Neuronal stem cell (in vitro differentiated cells): ENCODE results near the gene KRT16.

Source experiments
- DNase-seq: peaks from one replicate; pipeline ENCODE4 v3.0.0-alpha.2; 2013; ENCODE audit warnings: low spot score
- H2AFZ ChIP-seq: one replicate; pipeline ENCODE4 v1.6.1; 2013; ENCODE audit warnings: mild to moderate bottlenecking, low read length, inconsistent platforms
- H2AK5ac ChIP-seq: 2 replicates; pipeline ENCODE4 v1.6.1; 2013; ENCODE audit warnings: low read depth, mild to moderate bottlenecking, inconsistent platforms, low read length, moderate library complexity, mixed read lengths
- H2BK120ac ChIP-seq: 2 replicates; pipeline ENCODE4 v1.6.1; 2013; ENCODE audit warnings: low read depth, mild to moderate bottlenecking, inconsistent platforms, low read length, moderate library complexity, mixed read lengths
- H2BK12ac ChIP-seq: one replicate; pipeline ENCODE4 v1.6.1; 2013; ENCODE audit warnings: low read length, inconsistent platforms
- H2BK15ac ChIP-seq: 2 replicates; pipeline ENCODE4 v1.6.1; 2013; ENCODE audit warnings: mild to moderate bottlenecking, low read length, inconsistent platforms, mixed read lengths
- H2BK5ac ChIP-seq: one replicate; pipeline ENCODE4 v1.6.1; 2013; ENCODE audit warnings: inconsistent platforms, mild to moderate bottlenecking, low read length, moderate library complexity
- H3K14ac ChIP-seq: one replicate; pipeline ENCODE4 v1.6.1; 2013; ENCODE audit warnings: low read length, inconsistent platforms
- H3K18ac ChIP-seq: 2 replicates; pipeline ENCODE4 v1.6.1; 2013; ENCODE audit warnings: low read length, inconsistent platforms
- H3K23ac ChIP-seq: 2 replicates; pipeline ENCODE4 v1.6.1; 2013; ENCODE audit warnings: low read depth, mild to moderate bottlenecking, mixed read lengths, low read length, inconsistent platforms; ENCODE audit not compliant: poor library complexity
- H3K27ac ChIP-seq: replicated peaks from 3 replicates; pipeline ENCODE4 v1.5.1; 2013; ENCODE audit warnings: low read length, inconsistent platforms
- H3K27me3 ChIP-seq, 3 experiments: 2 replicates each; pipeline ENCODE4 v1.6.1; 2013; ENCODE audit warnings: low read length in 3 of 3, mild to moderate bottlenecking in 2 of 3, inconsistent platforms in 1 of 3, low read depth in 1 of 3, mixed read lengths in 1 of 3, moderate library complexity in 1 of 3; ENCODE audit not compliant: control insufficient read depth in 3 of 3, insufficient read depth in 3 of 3
- H3K36me3 ChIP-seq, 2 donors: replicated peaks in 1 of 2; 2 replicates each; pipeline ENCODE4 v1.6.1; 2013; ENCODE audit warnings: low read length in 2 of 2; ENCODE audit not compliant: control insufficient read depth in 2 of 2, insufficient read depth in 2 of 2
- H3K4ac ChIP-seq: 2 replicates; pipeline ENCODE4 v1.6.1; 2013; ENCODE audit warnings: inconsistent platforms, mild to moderate bottlenecking, low read length, moderate library complexity
- H3K4me1 ChIP-seq, 2 donors: 1 replicate in 1 of 2; 2 replicates in 1 of 2; pipeline ENCODE4 v1.6.1; 2013; ENCODE audit warnings: low read length in 2 of 2, low read depth in 1 of 2; ENCODE audit not compliant: control insufficient read depth in 2 of 2, insufficient read depth in 1 of 2
- H3K4me2 ChIP-seq: one replicate; pipeline ENCODE4 v1.6.1; 2013; ENCODE audit warnings: mild to moderate bottlenecking, low read length, inconsistent platforms; ENCODE audit not compliant: insufficient read depth, poor library complexity, severe bottlenecking
- H3K4me3 ChIP-seq, 2 donors: 2 replicates each; pipeline ENCODE4 v1.5.1; 2013; ENCODE audit warnings: low read length in 2 of 2, mild to moderate bottlenecking in 2 of 2, inconsistent platforms in 1 of 2, moderate library complexity in 1 of 2
- H3K79me1 ChIP-seq: one replicate; pipeline ENCODE4 v1.6.1; 2013; ENCODE audit warnings: low read depth, mild to moderate bottlenecking, inconsistent platforms, low read length, moderate library complexity
- H3K9ac ChIP-seq: one replicate; pipeline ENCODE4 v1.6.1; 2013; ENCODE audit warnings: mild to moderate bottlenecking, low read depth, low read length, inconsistent platforms; ENCODE audit not compliant: poor library complexity
- H3K9me3 ChIP-seq, 2 donors: replicated peaks in 1 of 2; 2 replicates each; pipeline versions ENCODE3 to v1.6.1; 2013; ENCODE audit warnings: low read length in 2 of 2, mild to moderate bottlenecking in 2 of 2, inconsistent platforms in 1 of 2, low read depth in 1 of 2, mixed read lengths in 1 of 2, moderate library complexity in 1 of 2; ENCODE audit not compliant: control insufficient read depth in 2 of 2, insufficient read depth in 1 of 2
- H4K8ac ChIP-seq: one replicate; pipeline ENCODE4 v1.6.1; 2013; ENCODE audit warnings: low read depth, mild to moderate bottlenecking, inconsistent platforms, low read length, moderate library complexity
- H4K91ac ChIP-seq: one replicate; pipeline ENCODE4 v1.6.1; 2013; ENCODE audit warnings: low read length, low read depth, mild to moderate bottlenecking, inconsistent platforms; ENCODE audit not compliant: poor library complexity
- WGBS, 2 donors: extraction: QIAGEN DNeasy Blood & Tissue Kit; methylation state at CpG; one replicate each; pipeline ENCODE4 v1.1.7; 2013; ENCODE audit warnings: missing lambda C conversion rate in 2 of 2, mixed read lengths in 1 of 2; ENCODE audit not compliant: insufficient read length in 2 of 2, insufficient replicate concordance in 1 of 2; ENCODE audit errors: extremely low coverage in 2 of 2; 5-methylcytosine and 5-hydroxymethylcytosine counted together

The KRT16 gene

GRCh38 chr17:41561554-41561953 lies 51.0 kb downstream of the KRT16 start:
- H2AK5ac ChIP-seq, result no peak overlapping the region
- WGBS, 2 donors, result no CpG with 5 or more reads among the region's 6 CpGs

More at GRCh38 chr17:41561554-41561953, 51.0 kb downstream of the KRT16 start:
- no peak overlapping the region for H3K14ac ChIP-seq
- H2BK5ac ChIP-seq, result no peak overlapping the region
- H3K4ac ChIP-seq, result no peak overlapping the region
- no peak overlapping the region for H2BK15ac ChIP-seq
- no peak overlapping the region for H3K23ac ChIP-seq
- no peaks in the 10 kb centered on the region for H3K36me3 ChIP-seq
- no peaks in the 10 kb centered on the region for H3K79me1 ChIP-seq
- no peak overlapping the region for H2BK12ac ChIP-seq
- H2AFZ ChIP-seq, result no peak overlapping the region
- no peak overlapping the region for H3K9ac ChIP-seq
- no peak overlapping the region for H4K8ac ChIP-seq
- H2BK120ac ChIP-seq, result no peak overlapping the region
- H3K9me3 ChIP-seq, result no peaks in the 10 kb centered on the region
- no peak overlapping the region for H3K4me2 ChIP-seq
- H3K27me3 ChIP-seq, result peaks cover 0 to 6% (median 0%) of the 10 kb centered on the region in 3 experiments
- DNase-seq, result no peak
- no peak overlapping the region for H4K91ac ChIP-seq
- H3K18ac ChIP-seq, result no peak overlapping the region
- no peak overlapping the region for H3K4me3 ChIP-seq
- H3K4me1 ChIP-seq, result peaks cover 0 to 1% of the 10 kb centered on the region in 2 donors
- no peak overlapping the region for H3K27ac ChIP-seq
